Measurements from ENCODE around the gene UNC45A.
"Not testable (repeated sequence)": the region's sequence is repeated elsewhere in the genome, so short reads cannot be mapped to it uniquely, and the experiment has no call there.

The UNC45A gene

DNA sequence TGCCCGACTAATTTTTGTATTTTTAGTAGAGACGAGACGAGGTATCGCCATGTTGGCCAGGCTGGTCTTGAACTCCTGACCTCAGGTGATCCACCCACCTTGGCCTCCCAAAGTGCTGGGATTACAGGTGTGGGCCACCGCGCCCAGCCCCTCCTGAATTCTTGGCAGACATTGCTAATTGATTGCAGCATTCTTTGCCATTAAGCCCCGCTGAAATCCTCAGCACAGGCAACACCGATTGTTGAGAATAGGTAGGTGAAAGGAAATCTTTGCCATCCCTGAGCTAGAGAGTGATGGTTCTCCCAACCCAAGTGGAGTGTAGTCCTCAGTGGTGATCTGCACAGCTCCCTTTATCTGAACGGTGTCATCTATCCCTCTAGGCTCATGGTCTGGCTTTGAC, 30.3 kb upstream of the UNC45A start:
- 91 to 100% methylated on average over 6 to 7 of the region's 9 CpGs for WGBS, 2 experiments (ENCODE audit: insufficient coverage in 2 of 2)
- peaks cover 32% of the 10 kb centered on the region for H3K36me3 ChIP-seq (ENCODE audit: control insufficient read depth, insufficient read depth, low read length)
- no peaks in the 10 kb centered on the region for H3K9me3 ChIP-seq (ENCODE audit: control insufficient read depth, low read length)

DNA sequence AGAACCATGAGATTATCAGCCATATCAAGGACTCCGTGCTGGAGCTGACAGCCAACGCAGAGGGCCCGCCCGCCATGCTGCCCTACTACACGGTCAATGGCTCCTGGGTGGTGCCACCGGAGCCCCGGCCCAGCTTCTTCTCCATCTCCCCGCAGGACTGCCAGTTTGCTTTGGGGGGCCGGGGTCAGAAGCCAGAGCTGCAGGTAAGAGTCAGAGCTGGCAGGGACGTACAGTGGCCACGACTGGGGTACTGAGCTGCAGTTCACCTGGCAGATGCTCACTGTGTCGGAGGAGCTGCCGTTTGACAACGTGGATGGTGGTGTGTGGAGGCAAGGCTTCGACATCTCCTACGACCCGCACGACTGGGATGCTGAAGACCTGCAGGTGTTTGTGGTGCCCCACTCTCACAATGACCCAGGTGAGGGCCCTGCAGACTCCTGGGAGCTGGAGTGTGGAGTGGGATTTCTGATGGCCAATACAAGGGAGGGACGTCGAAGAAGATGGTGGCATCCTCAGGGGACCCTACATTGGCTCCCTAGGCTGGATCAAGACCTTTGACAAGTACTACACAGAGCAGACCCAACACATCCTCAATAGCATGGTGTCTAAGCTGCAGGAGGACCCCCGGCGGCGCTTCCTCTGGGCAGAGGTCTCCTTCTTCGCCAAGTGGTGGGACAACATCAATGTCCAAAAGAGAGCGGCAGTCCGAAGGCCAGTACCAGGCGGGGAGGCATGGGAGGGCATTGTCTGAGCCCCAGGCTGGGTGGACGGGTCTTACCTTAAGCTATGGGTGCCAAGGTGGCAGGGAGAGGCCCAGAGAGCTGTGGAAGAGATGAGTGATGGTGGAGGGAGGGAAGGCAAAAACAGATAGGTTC, 29.5 kb upstream of the UNC45A start:
- WGBS, 2 experiments (ENCODE audit: insufficient coverage in 2 of 2) = 96% methylated on average over 26 of the region's 28 CpGs

More for the DNA sequence above, 30.3 kb upstream of the UNC45A start:
- Histone ChIP-seq H3K27ac (ENCODE audit: low read depth, low read length, severe bottlenecking) (no peak overlapping the region), H3K4me1 (ENCODE audit: control insufficient read depth, insufficient read depth, low read length, poor library complexity, severe bottlenecking) (no peaks in the 10 kb centered on the region), H3K4me3 (ENCODE audit: extremely low read depth, insufficient read depth, low read length, poor library complexity, severe bottlenecking) (no peak overlapping the region)

DNA sequence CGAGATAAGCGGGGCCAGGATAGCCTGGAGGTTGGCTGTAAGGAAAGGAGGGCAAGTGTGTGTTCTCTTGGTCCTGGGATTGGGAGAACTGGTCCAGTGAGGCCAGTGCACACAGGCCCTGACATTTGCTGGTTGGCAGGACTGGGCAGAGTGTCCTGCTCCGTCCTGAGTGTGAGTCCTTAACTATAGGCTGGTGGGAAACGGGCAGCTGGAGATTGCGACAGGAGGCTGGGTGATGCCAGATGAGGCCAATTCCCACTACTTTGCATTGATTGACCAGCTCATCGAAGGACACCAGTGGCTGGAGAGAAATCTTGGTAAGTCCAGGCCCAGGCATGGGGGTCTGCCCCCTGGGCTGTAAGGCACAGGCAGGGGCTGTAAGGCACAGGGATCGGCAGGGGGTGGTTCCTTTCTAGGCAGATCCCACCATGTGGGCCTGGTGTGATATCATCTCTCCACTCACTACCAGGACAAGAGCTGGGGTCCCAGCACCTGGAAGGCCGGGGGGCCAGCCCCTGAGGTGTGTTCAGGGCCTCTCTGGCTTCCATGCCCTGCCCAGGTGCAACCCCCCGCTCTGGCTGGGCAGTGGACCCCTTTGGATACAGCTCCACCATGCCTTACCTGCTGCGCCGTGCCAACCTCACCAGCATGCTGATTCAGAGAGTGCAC, 28.8 kb upstream of the UNC45A start:
- 95 to 96% methylated on average over 9 of the region's 11 CpGs for WGBS, 2 experiments (ENCODE audit: insufficient coverage in 2 of 2)
- Histone ChIP-seq H3K36me3 (ENCODE audit: control insufficient read depth, insufficient read depth, low read length) (peaks cover 39% of the 10 kb centered on the region), H3K27ac (ENCODE audit: low read depth, low read length, severe bottlenecking) (no peak overlapping the region), H3K4me1 (ENCODE audit: control insufficient read depth, insufficient read depth, low read length, poor library complexity, severe bottlenecking) (no peaks in the 10 kb centered on the region), H3K9me3 (ENCODE audit: control insufficient read depth, low read length) (no peaks in the 10 kb centered on the region), H3K4me3 (ENCODE audit: extremely low read depth, insufficient read depth, low read length, poor library complexity, severe bottlenecking) (no peak overlapping the region)

More for the DNA sequence above, 29.5 kb upstream of the UNC45A start:
- H3K4me1 ChIP-seq (ENCODE audit: control insufficient read depth, insufficient read depth, low read length, poor library complexity, severe bottlenecking) = no peaks in the 10 kb centered on the region
- no peak overlapping the region for H3K27ac ChIP-seq (ENCODE audit: low read depth, low read length, severe bottlenecking)
- H3K36me3 ChIP-seq (ENCODE audit: control insufficient read depth, insufficient read depth, low read length) = peaks cover 34% of the 10 kb centered on the region
- no peaks in the 10 kb centered on the region for H3K9me3 ChIP-seq (ENCODE audit: control insufficient read depth, low read length)
- H3K4me3 ChIP-seq (ENCODE audit: extremely low read depth, insufficient read depth, low read length, poor library complexity, severe bottlenecking) = no peak overlapping the region

DNA sequence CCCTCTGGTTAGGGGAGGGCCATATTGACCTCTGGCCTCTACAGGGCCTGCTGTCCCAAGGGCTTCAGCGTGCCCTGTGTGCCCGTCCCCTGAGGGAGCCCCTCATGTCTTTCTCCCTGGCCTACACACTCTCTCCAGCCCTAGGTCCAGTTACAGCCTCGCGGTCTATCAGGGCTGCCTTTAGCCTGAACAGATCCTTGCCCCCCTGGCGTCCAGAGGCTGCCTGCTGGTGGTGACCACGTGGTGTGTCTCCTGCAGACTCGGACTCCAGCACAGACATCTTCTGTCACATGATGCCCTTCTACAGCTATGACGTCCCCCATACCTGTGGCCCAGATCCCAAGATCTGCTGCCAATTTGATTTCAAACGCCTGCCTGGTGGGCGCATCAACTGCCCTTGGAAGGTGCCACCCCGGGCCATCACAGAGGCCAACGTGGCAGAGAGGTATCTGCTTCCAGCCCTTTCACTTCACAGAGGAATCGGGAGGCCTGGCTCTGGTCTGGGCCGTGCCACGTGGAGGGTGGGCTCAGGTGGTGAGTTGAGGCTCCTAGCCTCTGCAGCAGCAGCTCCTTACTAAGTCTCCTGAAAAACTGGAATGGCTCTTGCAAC, 27.9 kb upstream of the UNC45A start:
- H3K4me3 ChIP-seq (ENCODE audit: extremely low read depth, insufficient read depth, low read length, poor library complexity, severe bottlenecking) = no peak overlapping the region
- no peaks in the 10 kb centered on the region for H3K9me3 ChIP-seq (ENCODE audit: control insufficient read depth, low read length)
- no peak overlapping the region for H3K27ac ChIP-seq (ENCODE audit: low read depth, low read length, severe bottlenecking)
- H3K4me1 ChIP-seq (ENCODE audit: control insufficient read depth, insufficient read depth, low read length, poor library complexity, severe bottlenecking) = no peaks in the 10 kb centered on the region
- H3K36me3 ChIP-seq (ENCODE audit: control insufficient read depth, insufficient read depth, low read length) = peaks cover 46% of the 10 kb centered on the region
- 87 to 95% methylated on average over 14 to 15 of the region's 15 CpGs for WGBS, 2 experiments (ENCODE audit: insufficient coverage in 2 of 2)

DNA sequence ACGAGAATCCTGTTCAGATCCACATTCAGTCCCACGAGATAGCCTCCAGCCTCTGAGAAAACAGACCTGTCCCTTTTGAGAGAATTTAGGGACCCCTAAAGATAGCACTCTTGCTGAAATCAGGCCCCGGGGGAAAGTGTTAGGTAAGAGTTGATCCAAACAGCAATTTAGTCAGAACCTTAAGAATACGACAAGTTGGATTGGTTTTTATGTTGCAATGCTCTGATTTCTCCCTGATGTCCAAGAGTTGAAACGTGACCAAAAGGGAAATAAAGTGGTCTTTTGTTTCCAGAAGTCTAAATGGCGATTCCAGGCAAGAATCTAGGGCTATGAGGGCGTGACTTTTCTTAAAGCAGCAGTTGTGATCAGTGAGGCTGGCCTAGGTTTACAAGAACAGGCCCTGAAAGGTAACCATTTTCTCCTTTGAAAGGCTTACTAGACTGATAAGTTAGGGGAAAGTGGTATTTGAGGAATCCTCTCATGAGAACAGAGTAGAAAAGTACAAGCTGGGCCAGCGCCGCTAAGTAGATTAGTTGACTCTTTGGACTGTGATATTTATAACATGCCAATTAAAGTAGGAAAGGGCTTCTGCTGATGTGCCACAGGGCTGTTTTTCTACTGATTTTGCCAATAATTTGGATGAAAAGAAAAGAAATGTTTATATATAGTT, 27.1 kb upstream of the UNC45A start:
- Histone ChIP-seq H3K9me3 (ENCODE audit: control insufficient read depth, low read length) (no peaks in the 10 kb centered on the region), H3K4me3 (ENCODE audit: extremely low read depth, insufficient read depth, low read length, poor library complexity, severe bottlenecking) (no peak overlapping the region), H3K27ac (ENCODE audit: low read depth, low read length, severe bottlenecking) (no peak overlapping the region), H3K36me3 (ENCODE audit: control insufficient read depth, insufficient read depth, low read length) (peaks cover 54% of the 10 kb centered on the region), H3K4me1 (ENCODE audit: control insufficient read depth, insufficient read depth, low read length, poor library complexity, severe bottlenecking) (no peaks in the 10 kb centered on the region)
- 85 to 87% methylated on average over 8 to 9 of the region's 9 CpGs for WGBS, 2 experiments (ENCODE audit: insufficient coverage in 2 of 2)

DNA sequence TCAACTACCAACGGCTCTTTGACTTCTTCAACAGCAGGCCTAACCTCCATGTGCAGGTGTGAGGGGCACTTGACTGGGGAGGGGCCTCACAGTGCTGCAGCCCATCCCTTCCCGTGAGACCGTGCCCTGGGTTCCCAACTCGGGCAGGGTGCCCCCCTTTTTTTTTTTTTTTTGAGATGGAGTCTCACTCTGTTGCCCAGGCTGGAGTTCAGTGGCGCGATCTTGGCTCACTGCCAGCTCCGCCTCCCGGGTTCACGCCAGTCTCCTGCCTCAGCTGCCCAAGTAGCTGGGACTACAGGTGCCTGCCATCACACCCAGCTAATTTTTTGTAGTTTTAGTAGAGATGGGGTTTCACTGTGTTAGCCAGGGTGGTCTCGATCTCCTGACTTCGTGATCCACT, 25.6 kb upstream of the UNC45A start:
- peaks cover 63% of the 10 kb centered on the region for H3K36me3 ChIP-seq (ENCODE audit: control insufficient read depth, insufficient read depth, low read length)

DNA sequence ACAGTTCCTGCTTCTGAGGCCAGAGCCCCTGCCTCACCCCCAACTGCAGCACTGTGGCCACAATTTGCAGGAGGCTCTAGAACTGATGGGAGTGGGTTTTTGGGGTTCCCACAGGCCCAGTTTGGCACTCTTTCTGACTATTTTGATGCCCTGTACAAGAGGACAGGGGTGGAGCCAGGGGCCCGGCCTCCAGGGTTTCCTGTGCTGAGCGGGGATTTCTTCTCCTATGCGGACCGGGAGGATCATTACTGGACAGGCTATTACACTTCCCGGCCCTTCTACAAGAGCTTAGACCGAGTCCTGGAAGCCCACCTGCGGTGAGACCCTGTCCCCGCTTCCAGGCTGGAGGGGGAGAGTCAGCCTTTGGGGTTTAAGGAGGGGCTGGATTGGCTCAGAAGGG, 25.1 kb upstream of the UNC45A start:
- no peaks in the 10 kb centered on the region for H3K4me1 ChIP-seq (ENCODE audit: control insufficient read depth, insufficient read depth, low read length, poor library complexity, severe bottlenecking)
- H3K36me3 ChIP-seq (ENCODE audit: control insufficient read depth, insufficient read depth, low read length) = peaks cover 63% of the 10 kb centered on the region
- WGBS, 2 experiments (ENCODE audit: insufficient coverage in 2 of 2) = 97 to 99% methylated on average over 8 of the region's 8 CpGs
- no peak overlapping the region for H3K27ac ChIP-seq (ENCODE audit: low read depth, low read length, severe bottlenecking)
- H3K4me3 ChIP-seq (ENCODE audit: extremely low read depth, insufficient read depth, low read length, poor library complexity, severe bottlenecking) = no peak overlapping the region
- H3K9me3 ChIP-seq (ENCODE audit: control insufficient read depth, low read length) = no peaks in the 10 kb centered on the region

More for the DNA sequence above, 25.6 kb upstream of the UNC45A start:
- not testable (repeated sequence) for H3K27ac ChIP-seq (ENCODE audit: low read depth, low read length, severe bottlenecking); H3K4me3 ChIP-seq (ENCODE audit: extremely low read depth, insufficient read depth, low read length, poor library complexity, severe bottlenecking); H3K4me1 ChIP-seq (ENCODE audit: control insufficient read depth, insufficient read depth, low read length, poor library complexity, severe bottlenecking); H3K9me3 ChIP-seq (ENCODE audit: control insufficient read depth, low read length)
- WGBS, 2 experiments (ENCODE audit: insufficient coverage in 2 of 2) = 94 to 96% methylated on average over 6 to 9 of the region's 11 CpGs

DNA sequence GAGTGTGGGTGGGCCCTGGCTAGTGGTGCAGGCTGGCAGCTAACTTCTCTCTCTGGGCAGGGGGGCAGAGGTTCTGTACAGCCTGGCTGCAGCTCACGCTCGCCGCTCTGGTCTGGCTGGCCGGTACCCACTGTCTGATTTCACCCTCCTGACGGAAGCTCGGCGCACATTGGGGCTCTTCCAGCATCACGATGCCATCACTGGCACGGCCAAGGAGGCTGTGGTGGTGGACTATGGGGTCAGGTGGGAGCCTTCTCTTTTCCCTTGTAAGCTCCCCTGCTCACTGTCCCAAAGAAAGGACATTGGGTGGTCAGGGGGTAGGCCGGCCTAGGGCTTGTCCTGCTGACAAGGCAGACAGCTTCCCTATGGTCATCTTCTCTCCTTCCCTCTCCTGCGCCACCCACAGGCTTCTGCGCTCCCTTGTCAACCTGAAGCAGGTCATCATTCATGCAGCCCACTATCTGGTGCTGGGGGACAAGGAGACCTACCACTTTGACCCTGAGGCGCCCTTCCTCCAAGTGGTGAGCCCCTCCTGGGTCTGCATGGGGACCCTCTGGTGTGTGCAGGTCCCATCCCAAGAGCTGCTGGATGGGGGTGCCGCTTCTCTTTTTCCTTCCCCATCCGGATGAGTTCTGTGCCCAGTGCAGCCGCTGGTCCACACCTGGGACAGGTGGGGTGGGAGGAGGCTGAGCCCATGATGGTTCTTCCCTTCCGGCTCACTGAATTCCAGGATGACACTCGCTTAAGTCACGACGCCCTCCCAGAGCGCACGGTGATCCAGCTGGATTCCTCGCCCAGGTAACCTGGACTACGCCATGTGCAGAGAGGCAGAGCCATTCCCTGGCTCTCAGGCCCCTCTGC, 24.4 kb upstream of the UNC45A start:
- no peak overlapping the region for H3K27ac ChIP-seq (ENCODE audit: low read depth, low read length, severe bottlenecking)
- H3K4me1 ChIP-seq (ENCODE audit: control insufficient read depth, insufficient read depth, low read length, poor library complexity, severe bottlenecking) = peaks cover 3% of the 10 kb centered on the region
- WGBS, 2 experiments (ENCODE audit: insufficient coverage in 2 of 2) = 96 to 100% methylated on average over 10 to 19 of the region's 24 CpGs
- no peak overlapping the region for H3K4me3 ChIP-seq (ENCODE audit: extremely low read depth, insufficient read depth, low read length, poor library complexity, severe bottlenecking)
- peaks cover 56% of the 10 kb centered on the region for H3K36me3 ChIP-seq (ENCODE audit: control insufficient read depth, insufficient read depth, low read length)
- no peaks in the 10 kb centered on the region for H3K9me3 ChIP-seq (ENCODE audit: control insufficient read depth, low read length)

DNA sequence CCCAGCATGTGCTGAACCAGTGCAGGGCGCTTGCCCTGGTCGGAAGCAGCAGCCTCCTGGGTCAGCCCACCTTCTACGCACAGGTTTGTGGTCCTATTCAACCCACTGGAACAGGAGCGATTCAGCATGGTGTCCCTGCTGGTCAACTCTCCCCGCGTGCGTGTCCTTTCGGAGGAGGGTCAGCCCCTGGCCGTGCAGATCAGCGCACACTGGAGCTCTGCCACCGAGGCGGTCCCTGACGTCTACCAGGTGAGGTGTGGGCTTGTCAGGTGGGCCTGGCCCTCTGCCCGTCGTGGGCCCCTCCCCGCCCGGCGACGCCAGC, 23.8 kb upstream of the UNC45A start:
- WGBS, 2 experiments (ENCODE audit: insufficient coverage in 2 of 2) = 96 to 97% methylated on average over 11 to 17 of the region's 19 CpGs
- peaks cover 9% of the 10 kb centered on the region for H3K4me1 ChIP-seq (ENCODE audit: control insufficient read depth, insufficient read depth, low read length, poor library complexity, severe bottlenecking)
- no peaks in the 10 kb centered on the region for H3K9me3 ChIP-seq (ENCODE audit: control insufficient read depth, low read length)
- peaks cover 50% of the 10 kb centered on the region for H3K36me3 ChIP-seq (ENCODE audit: control insufficient read depth, insufficient read depth, low read length)
- H3K4me3 ChIP-seq (ENCODE audit: extremely low read depth, insufficient read depth, low read length, poor library complexity, severe bottlenecking) = no peak overlapping the region
- no peak overlapping the region for H3K27ac ChIP-seq (ENCODE audit: low read depth, low read length, severe bottlenecking)
